ENCODE measurements around the gene CCDC187.
A peak's percentile ranks its signal among the peaks of the same experiment; 100 is the strongest.
"Not testable (repeated sequence)": the region's sequence is repeated elsewhere in the genome, so short reads cannot be mapped to it uniquely, and the experiment has no call there.

CCDC187 gene

DNA sequence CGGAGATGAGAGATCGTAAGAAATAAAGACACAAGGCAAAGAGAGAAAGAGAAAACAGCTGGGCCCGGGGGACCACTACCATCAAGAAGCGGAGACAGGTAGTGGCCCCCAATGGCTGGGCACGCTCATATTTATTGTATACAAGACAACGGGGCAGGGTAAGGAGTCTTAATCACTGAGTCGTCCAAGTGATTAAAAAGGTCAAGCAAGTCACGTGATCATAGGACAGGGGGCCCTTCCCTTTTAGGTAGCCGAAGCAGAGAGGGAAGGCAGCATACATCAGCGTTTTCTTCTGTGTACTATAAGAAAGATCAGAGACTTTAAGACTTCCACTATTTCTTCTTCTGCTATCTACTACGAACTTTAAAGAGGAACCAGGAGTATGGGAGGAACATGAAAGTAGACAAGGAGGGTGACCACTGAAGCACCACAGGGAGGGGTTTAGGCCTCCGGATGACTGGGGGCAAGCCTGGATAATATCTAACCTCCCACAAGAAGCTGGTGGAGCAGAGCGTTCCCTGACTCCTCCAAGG is 33.7 kb downstream of the CCDC187 start:
- TF ChIP-seq CTCF (conservative IDR thresholded peaks at IDR 0.05; ENCODE audit: low read depth, low read length) = no peak
- DNase-seq (ENCODE audit: low read depth) = no peak

DNA sequence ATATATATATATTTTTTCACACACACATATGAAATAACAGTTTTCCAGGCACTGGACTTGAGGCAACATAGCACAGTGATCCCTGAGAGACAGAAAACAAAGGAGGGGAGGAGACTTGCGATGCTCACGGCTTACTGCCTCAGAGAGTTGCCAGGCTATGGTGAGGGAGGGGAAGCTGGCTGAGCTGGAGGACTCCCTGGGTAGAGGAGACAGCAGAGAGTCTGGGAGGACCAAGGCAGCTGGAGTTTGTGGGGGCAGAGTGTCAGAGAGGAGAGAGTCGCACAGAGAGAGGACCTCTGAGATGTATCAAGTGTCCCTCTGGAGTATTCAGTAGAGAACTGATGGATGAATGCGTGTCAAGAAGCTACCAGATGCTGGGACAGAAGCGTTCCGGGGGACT is 35.2 kb downstream of the CCDC187 start:
- DNase-seq (ENCODE audit: low read depth) = no peak
- no peak for TF ChIP-seq CTCF (conservative IDR thresholded peaks at IDR 0.05; ENCODE audit: low read depth, low read length)
- H3K4me3 ChIP-seq (ENCODE audit: low read length) = no peak overlapping the region

More for the DNA sequence above, 33.7 kb downstream of the CCDC187 start:
- H3K4me3 ChIP-seq (ENCODE audit: low read length) = no peak overlapping the region

DNA sequence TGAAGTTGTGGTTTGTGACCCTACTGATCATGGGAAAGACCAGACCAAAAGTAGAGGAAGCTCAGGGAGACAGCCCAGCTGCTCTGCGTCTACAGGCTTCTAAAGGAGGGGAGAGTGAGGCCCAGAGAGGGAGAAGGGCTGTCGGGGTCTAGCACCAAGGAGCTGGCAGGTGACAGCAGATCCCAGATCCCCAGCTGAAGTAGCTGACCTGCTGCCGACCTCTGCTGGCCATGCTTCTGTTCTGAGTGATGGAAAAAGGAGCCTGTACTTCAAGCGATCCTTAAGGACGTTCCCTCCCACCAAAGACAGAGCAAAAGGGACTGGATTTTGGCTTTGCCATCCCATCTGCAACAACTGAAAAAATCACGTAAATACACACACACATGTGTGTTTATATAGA is 35.6 kb downstream of the CCDC187 start:
- no peak for DNase-seq (ENCODE audit: low read depth)
- TF ChIP-seq CTCF (conservative IDR thresholded peaks at IDR 0.05; ENCODE audit: low read depth, low read length) = peak; percentile 18
- no peak overlapping the region for H3K4me3 ChIP-seq (ENCODE audit: low read length)

GRCh38 chr9:136267261-136268111 is 36.4 kb downstream of the CCDC187 start:
- peak overlapping the region; percentile 46 for H3K4me3 ChIP-seq (ENCODE audit: low read length)
- DNase-seq (ENCODE audit: low read depth) = peak; percentile 29
- peak; percentile 37 for TF ChIP-seq CTCF (conservative IDR thresholded peaks at IDR 0.05; ENCODE audit: low read depth, low read length)

GRCh38 chr9:136266641-136267040 is 37.3 kb downstream of the CCDC187 start:
- not testable (repeated sequence) for DNase-seq (ENCODE audit: low read depth); H3K4me3 ChIP-seq (ENCODE audit: low read length)

DNA sequence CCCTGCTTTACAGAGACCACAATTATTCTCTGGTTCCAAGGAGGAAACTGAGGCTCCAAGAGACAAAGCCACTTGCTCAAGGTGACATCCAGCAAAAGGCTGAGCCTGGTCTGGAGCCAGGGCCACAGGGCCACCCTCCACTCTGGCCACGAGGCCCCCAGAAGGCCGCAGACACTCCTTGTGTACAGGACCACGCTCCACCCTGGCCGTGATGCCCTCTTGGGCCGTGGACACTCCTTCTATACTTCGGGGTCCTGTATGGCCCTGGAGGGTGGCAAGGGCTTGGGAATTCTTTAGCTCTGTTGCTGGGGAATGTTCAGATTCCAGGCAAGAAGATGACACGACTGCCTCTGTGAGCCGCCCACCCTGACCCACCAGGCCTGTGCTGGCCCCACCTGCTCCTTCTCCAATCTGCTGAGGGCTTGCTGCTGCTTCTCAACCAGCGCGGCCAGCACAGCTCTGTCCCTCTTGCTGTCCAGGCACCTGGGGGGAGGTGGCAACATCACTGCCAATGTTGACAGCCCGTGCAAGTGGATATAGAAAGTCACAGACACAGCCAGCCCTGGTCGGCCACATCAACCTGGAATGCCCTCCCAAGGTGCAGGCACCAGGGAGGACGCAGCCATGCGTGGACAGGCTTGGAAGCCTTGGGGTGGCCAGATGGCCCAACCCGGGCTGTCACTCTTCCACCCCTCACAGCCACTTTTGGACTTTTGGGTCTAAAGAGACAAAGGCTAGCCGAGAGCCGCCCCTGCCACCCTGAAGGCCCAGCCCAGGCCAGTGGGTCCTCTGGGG is 38.1 kb downstream of the CCDC187 start:
- DNase-seq (ENCODE audit: low read depth) = no peak

More for the DNA sequence above, 38.1 kb downstream of the CCDC187 start:
- no peak for TF ChIP-seq CTCF (conservative IDR thresholded peaks at IDR 0.05; ENCODE audit: low read depth, low read length)
- H3K4me3 ChIP-seq (ENCODE audit: low read length) = no peak overlapping the region

Data from retinal pigment epithelial cell (primary cell).